Endothelial cell of umbilical vein (primary cell): ENCODE measurements around the gene PPP1R18. TPM values are rescaled to one million over a fixed set of nuclear protein-coding genes. Genes with fewer than 3 reads are reported as not detected.

Experiments
- BruUV-seq: library from RNA; stranded (reverse); fragments of 400-500 nt; replicated peaks from 2 replicates; lab custom pipeline; 2021; lab: Mats Ljungman, UMichigan
- CTCF ChIA-PET: fragments of 300-600, 350-600 bp; sonication (Branson Sonifier 250); formaldehyde crosslinking; loops from one replicate; lab custom pipeline; 2021; ENCODE audit warnings: antibody characterized with exemption, inconsistent platforms; lab: Charles Lee
- POLR2A ChIA-PET: fragments of 300-600, 350-600 bp; sonication (Branson Sonifier 250); formaldehyde crosslinking; loops from one replicate; lab custom pipeline; 2021; ENCODE audit warnings: antibody characterized with exemption, inconsistent platforms; lab: Charles Lee
- DNase-seq: peaks from one replicate; pipeline ENCODE4 v3.0.0-alpha.2; 2011; ENCODE audit warnings: low read depth, low spot score
- FAIRE-seq: peaks from 2 replicates; lab custom pipeline; 2011; peaks lifted over from hg19 to GRCh38; lab: Jason Lieb, UNC
- H2AFZ ChIP-seq: 2 replicates; pipeline ENCODE4 v1.6.0; 2012; ENCODE audit warnings: low read depth, low read length, control low read depth, inconsistent platforms
- H3K27ac ChIP-seq: 2 replicates; pipeline ENCODE4 v1.5.1; 2011; ENCODE audit warnings: low read depth, mild to moderate bottlenecking, control low read depth, low read length, moderate library complexity; ENCODE audit not compliant: insufficient read depth
- H3K27me3 ChIP-seq, 2 experiments: 2 replicates each; pipeline versions ENCODE4 v1.6.0 to v1.6.1; 2011; ENCODE audit warnings: low read length in 2 of 2, mixed read lengths in 1 of 2; ENCODE audit not compliant: control insufficient read depth in 2 of 2, insufficient read depth in 2 of 2
- H3K36me3 ChIP-seq, 2 experiments: 2 replicates in 1 of 2; 3 replicates in 1 of 2; pipeline ENCODE4 v1.5.1; 2011; ENCODE audit warnings: low read length in 2 of 2, mild to moderate bottlenecking in 1 of 2, moderate library complexity in 1 of 2; ENCODE audit not compliant: control insufficient read depth in 2 of 2, insufficient read depth in 2 of 2; ENCODE audit errors: extremely low read depth in 1 of 2
- H3K4me1 ChIP-seq: 3 replicates; pipeline ENCODE4 v1.5.1; 2011; ENCODE audit warnings: mild to moderate bottlenecking, low read length; ENCODE audit not compliant: control insufficient read depth, insufficient read depth; ENCODE audit errors: extremely low read depth
- H3K4me2 ChIP-seq: 2 replicates; pipeline ENCODE4 v1.6.1; 2011; ENCODE audit warnings: low read length, control low read depth, mixed read lengths; ENCODE audit not compliant: insufficient read depth
- H3K4me3 ChIP-seq, 3 experiments: fragments of 200-600 bp in 1 of 3; sonication (generic), shearing (Covaris generic) in 1 of 3; replicated peaks in 1 of 3; 2 replicates each; pipeline ENCODE4 v1.5.1; 2011 to 2016; ENCODE audit warnings: control low read depth in 3 of 3, low read length in 3 of 3, mild to moderate bottlenecking in 2 of 3, inconsistent platforms in 1 of 3, low read depth in 1 of 3, moderate library complexity in 1 of 3; ENCODE audit not compliant: insufficient read depth in 1 of 3
- H3K79me2 ChIP-seq: 2 replicates; pipeline ENCODE4 v1.6.0; 2012; ENCODE audit warnings: low read length, inconsistent platforms; ENCODE audit not compliant: control insufficient read depth, insufficient read depth
- H3K9ac ChIP-seq: replicated peaks from 2 replicates; pipeline ENCODE3; 2011; ENCODE audit warnings: low read length, control low read depth; ENCODE audit not compliant: insufficient read depth; ENCODE audit errors: extremely low read depth
- H3K9me1 ChIP-seq: replicated peaks from 3 replicates; pipeline ENCODE4 v1.6.0; 2011; ENCODE audit warnings: mild to moderate bottlenecking, low read length; ENCODE audit not compliant: control insufficient read depth, insufficient read depth; ENCODE audit errors: extremely low read depth
- H3K9me3 ChIP-seq: replicated peaks from 2 replicates; pipeline ENCODE4 v1.5.1; 2012; ENCODE audit warnings: low read length, inconsistent platforms; ENCODE audit not compliant: control insufficient read depth, insufficient read depth
- H4K20me1 ChIP-seq: replicated peaks from 2 replicates; pipeline ENCODE3; 2011; ENCODE audit warnings: mild to moderate bottlenecking, low read length; ENCODE audit not compliant: control insufficient read depth, insufficient read depth; ENCODE audit errors: extremely low read depth
- CTCF ChIP-seq, 2 donors: IDR thresholded peaks; 1 replicate in 1 of 2; 2 replicates in 1 of 2; pipeline ENCODE4 v1.5.1; 2011; ENCODE audit warnings: low read length in 2 of 2, mild to moderate bottlenecking in 2 of 2, moderate library complexity in 2 of 2, control low read depth in 1 of 2, inconsistent platforms in 1 of 2, low read depth in 1 of 2; ENCODE audit not compliant: insufficient read depth in 1 of 2; ENCODE audit errors: extremely low read depth in 1 of 2
- EZH2 ChIP-seq: IDR thresholded peaks from 2 replicates; pipeline ENCODE4 v1.6.1; 2012; ENCODE audit warnings: borderline replicate concordance, low read depth, mild to moderate bottlenecking, moderate library complexity, low read length, inconsistent platforms; ENCODE audit not compliant: severe bottlenecking
- FOS ChIP-seq: IDR thresholded peaks from 2 replicates; pipeline ENCODE4 v1.6.1; 2011; ENCODE audit warnings: mild to moderate bottlenecking, low read length, moderate library complexity, borderline replicate concordance; ENCODE audit not compliant: insufficient read depth
- GATA2 ChIP-seq: IDR thresholded peaks from 2 replicates; pipeline ENCODE4 v1.7.0; 2011; ENCODE audit warnings: low read depth, mild to moderate bottlenecking, moderate library complexity, mixed read lengths, low read length; ENCODE audit not compliant: insufficient read length, insufficient read depth
- JUN ChIP-seq: IDR thresholded peaks from 2 replicates; pipeline ENCODE4 v1.6.1; 2011; ENCODE audit warnings: borderline replicate concordance, low read depth; ENCODE audit not compliant: insufficient read length, insufficient read depth
- MAX ChIP-seq: IDR thresholded peaks from 2 replicates; pipeline ENCODE4 v1.6.1; 2011; ENCODE audit not compliant: insufficient read depth, insufficient read length
- MYC ChIP-seq: IDR thresholded peaks from one replicate; pipeline ENCODE4 v1.6.1; 2011; ENCODE audit warnings: mild to moderate bottlenecking, low read depth, low read length
- POLR2A ChIP-seq: IDR thresholded peaks from 2 replicates; pipeline ENCODE4 v1.6.1; 2012; ENCODE audit warnings: low read depth, mild to moderate bottlenecking, control low read depth, low read length
- POLR2AphosphoS5 ChIP-seq: IDR thresholded peaks from 2 replicates; pipeline ENCODE4 v1.6.1; 2012; ENCODE audit warnings: low read depth, mild to moderate bottlenecking, control low read depth, low read length, moderate library complexity; ENCODE audit not compliant: insufficient read depth
- dilution Hi-C: fragments of 300-500 bp; cut with MboI; formaldehyde crosslinking; loops from one replicate; pipeline ENCODE4 v1.15.0; 2019; ENCODE audit warnings: low sequenced_read_pairs; ENCODE audit not compliant: extremely low pct_ligation_motif_present
- intact Hi-C: fragments of 100-400 bp; cut with micrococcal nuclease; formaldehyde crosslinking; loops from one replicate; pipeline ENCODE4 v1.10.0; 2022
- polyA plus RNA-seq, 4 experiments: library from polyadenylated mRNA; depleted of rRNA in 3 of 4; stranded (reverse) in 3 of 4; unstranded in 1 of 4; fragments of >200 nt; gene quantifications; 2 replicates each; pipeline versions ENCODE4 v1.2.1 to v1.2.3, GENCODE V29; 2011 to 2012; ENCODE audit warnings: missing spikeins in 1 of 4
- total RNA-seq: library from RNA; stranded (reverse); gene quantifications from 2 replicates; pipeline ENCODE4 v1.2.3, GENCODE V29; 2021

Gene PPP1R18
- total and polyA plus RNA-seq, 2 donors (not counting 3 experiments of a cell fraction or from before 2014, with no cell fraction given): 136 to 173 TPM

DNA sequence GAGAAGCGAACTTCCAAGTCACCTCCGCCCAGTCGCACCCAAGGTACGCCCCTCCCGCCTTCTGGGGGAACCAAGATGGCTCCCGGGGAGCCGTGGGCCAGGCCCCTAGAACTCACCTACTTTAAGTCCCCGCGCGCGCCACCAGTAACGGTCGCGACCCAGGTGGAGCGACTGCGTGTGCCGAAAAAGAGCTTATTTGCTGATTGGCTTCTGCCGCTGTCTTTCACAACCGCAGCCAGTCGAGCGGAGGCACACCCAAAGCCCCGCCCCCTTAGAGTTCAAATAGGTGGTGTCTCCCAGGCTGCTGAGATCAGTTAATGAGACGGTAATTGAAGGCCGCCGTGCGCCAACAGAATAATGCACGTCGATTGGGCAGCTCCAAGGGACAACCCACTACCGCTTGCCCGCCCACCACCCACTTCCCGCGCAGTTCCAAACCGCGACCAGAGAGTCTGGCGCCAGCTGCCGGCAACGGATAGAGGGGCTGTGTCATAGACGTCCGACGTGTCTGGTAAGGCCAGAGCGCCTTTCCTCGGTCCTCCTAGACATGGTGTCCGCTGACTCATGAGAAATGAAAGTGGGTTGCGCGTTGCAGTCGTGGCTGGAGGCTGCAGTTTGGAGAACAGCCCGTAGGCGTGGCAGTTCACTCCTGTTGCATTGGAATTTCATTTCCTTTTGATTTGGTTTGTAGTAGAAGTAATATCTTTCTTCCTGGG is 30.8 kb upstream of the PPP1R18 start, which contains the start of gene MDC1:
Gene MDC1 (minus strand): TSS at position 153 of the 716 bp plus-strand sequence. CDS start 2,106 bp downstream, outside the sequence.
- peak within 1 kb of the TSS; percentile 7 to 80 (median 72) for H3K4me3 ChIP-seq
- H3K9me3 ChIP-seq: no peaks in the 10 kb centered on the region
- peaks cover 0 to 9% of the 10 kb centered on the region in 2 experiments for H3K36me3 ChIP-seq
- ChIA-PET POLR2A (interaction anchor here (0.8 to 2.9 kb wide), 7 partner anchors 12 to 102 kb away, joined by 3 to 18 read pairs (median 6); partner anchors contain the start of gene NRM), CTCF (interaction anchor here (0.6 to 1.8 kb wide), 15 partner anchors 10 to 370 kb away, joined by 3 to 29 read pairs (median 5); partner anchors contain the start of gene NRM)
- H4K20me1 ChIP-seq: no peaks in the 10 kb centered on the region
- intact Hi-C loops (loop anchor here (1.0 kb wide), 3 partner anchors 30 to 100 kb away; partner anchors contain the start of genes MRPS18B and PPP1R10), dilution Hi-C loops (no loop called here)
- peak within 1 kb of the TSS; percentile 82 for H3K27ac ChIP-seq
- H3K79me2 ChIP-seq: peaks cover 35% of the 10 kb centered on the region
- FAIRE-seq: peak; percentile 100
- no peak for TF ChIP-seq EZH2
- peak; percentile 40 for TF ChIP-seq MYC
- TF ChIP-seq FOS: peak; percentile 53
- peak; percentile 61 for TF ChIP-seq MAX
- peak in 1 of 2 donors; percentile 34 for TF ChIP-seq CTCF (IDR thresholded peaks at IDR 0.05; ENCODE audit: extremely low read depth in 1 of 2, insufficient read depth in 1 of 2, low read depth in 1 of 2, low read length in 2 of 2)
- TF ChIP-seq GATA2: no peak
- peak; percentile 17 for TF ChIP-seq JUN
- TF ChIP-seq POLR2AphosphoS5: peak; percentile 95
- TF ChIP-seq POLR2A: peak; percentile 82
- H3K4me2 ChIP-seq: peak within 1 kb of the TSS; percentile 92
- no peaks in the 10 kb centered on the region for H3K27me3 ChIP-seq
- H3K9ac ChIP-seq: peak within 1 kb of the TSS; percentile 82
- no peaks in the 10 kb centered on the region for H3K9me1 ChIP-seq
- H2AFZ ChIP-seq: peak within 1 kb of the TSS; percentile 47
- BruUV-seq: no TSS peak
- DNase-seq: peak; percentile 100
- peaks cover 23% of the 10 kb centered on the region for H3K4me1 ChIP-seq
